Measurements from ENCODE around the gene GUK1. TPM values are rescaled to one million over a fixed set of nuclear protein-coding genes. Genes with fewer than 3 reads are reported as not detected.

The GUK1 gene
- polyA plus RNA-seq, 1 experiment = 177 TPM

Small RNA genes lying within 50 kb of the gene (small RNA-seq; reads per million reads assigned to genes)
- gene AL359510.1 (ENCODE audit: insufficient read length, low read depth) = not detected

Other genes with a start within 250 kb of the GUK1 start
- gene WNT9A, start 192.3 kb upstream of the GUK1 start, polyA plus RNA-seq (2011; rRNA removed) = 0.74 and 0.91 TPM in 2 replicates
- not detected in 2 replicates for gene WNT3A, start 133.3 kb upstream of the GUK1 start, polyA plus RNA-seq (2011; rRNA removed)
- gene ARF1, start 57.6 kb upstream of the GUK1 start, polyA plus RNA-seq (2011; rRNA removed) = 445 and 528 TPM in 2 replicates
- 3.6 and 4.4 TPM in 2 replicates for gene C1orf35, start 37.0 kb upstream of the GUK1 start, polyA plus RNA-seq (2011; rRNA removed)
- gene MRPL55, start 31.0 kb upstream of the GUK1 start, polyA plus RNA-seq (2011; rRNA removed) = 33.4 and 52.9 TPM in 2 replicates
- gene GJC2, start 9.7 kb downstream of the GUK1 start, polyA plus RNA-seq (2011; rRNA removed) = 1.2 and 1.8 TPM in 2 replicates
- gene IBA57, start 25.5 kb downstream of the GUK1 start, polyA plus RNA-seq (2011; rRNA removed) = 1.4 and 1.7 TPM in 2 replicates
- gene OBSCN, start 67.8 kb downstream of the GUK1 start, polyA plus RNA-seq (2011; rRNA removed) = 3.9 and 5.9 TPM in 2 replicates